Nephron (organoid): ENCODE measurements around the gene NEK8.

Source experiments
- H3K27ac Mint-ChIP-seq, 3 experiments: 2 replicates each; pipeline ENCODE4 v1.8.0; 2020; ENCODE audit warnings: mixed read lengths in 3 of 3, mild to moderate bottlenecking in 2 of 3, moderate library complexity in 1 of 3
- H3K27me3 Mint-ChIP-seq: 2 replicates; pipeline ENCODE4 v1.8.0; 2021; ENCODE audit warnings: low read depth, mild to moderate bottlenecking, moderate library complexity, mixed read lengths
- H3K36me3 Mint-ChIP-seq: 2 replicates; pipeline ENCODE4 v1.8.0; 2020; ENCODE audit warnings: low read depth, mixed read lengths
- H3K4me1 Mint-ChIP-seq: 2 replicates; pipeline ENCODE4 v1.8.0; 2020; ENCODE audit warnings: mixed read lengths
- H3K4me3 Mint-ChIP-seq, 3 experiments: 2 replicates each; pipeline ENCODE4 v1.8.0; 2020; ENCODE audit warnings: mild to moderate bottlenecking in 3 of 3, mixed read lengths in 3 of 3, moderate library complexity in 2 of 3
- H3K9me3 Mint-ChIP-seq: 2 replicates; pipeline ENCODE4 v1.8.0; 2020; ENCODE audit warnings: mixed read lengths
- TF ChIP-seq, protein P1 (sequence below), 3 experiments: fragments of 200-600 bp; sonication (generic); IDR thresholded peaks; one replicate each; pipeline ENCODE4 v1.5.0; 2021; ENCODE audit warnings: antibody characterized with exemption in 3 of 3; ENCODE audit not compliant: unreplicated experiment in 3 of 3

NEK8 gene

DNA sequence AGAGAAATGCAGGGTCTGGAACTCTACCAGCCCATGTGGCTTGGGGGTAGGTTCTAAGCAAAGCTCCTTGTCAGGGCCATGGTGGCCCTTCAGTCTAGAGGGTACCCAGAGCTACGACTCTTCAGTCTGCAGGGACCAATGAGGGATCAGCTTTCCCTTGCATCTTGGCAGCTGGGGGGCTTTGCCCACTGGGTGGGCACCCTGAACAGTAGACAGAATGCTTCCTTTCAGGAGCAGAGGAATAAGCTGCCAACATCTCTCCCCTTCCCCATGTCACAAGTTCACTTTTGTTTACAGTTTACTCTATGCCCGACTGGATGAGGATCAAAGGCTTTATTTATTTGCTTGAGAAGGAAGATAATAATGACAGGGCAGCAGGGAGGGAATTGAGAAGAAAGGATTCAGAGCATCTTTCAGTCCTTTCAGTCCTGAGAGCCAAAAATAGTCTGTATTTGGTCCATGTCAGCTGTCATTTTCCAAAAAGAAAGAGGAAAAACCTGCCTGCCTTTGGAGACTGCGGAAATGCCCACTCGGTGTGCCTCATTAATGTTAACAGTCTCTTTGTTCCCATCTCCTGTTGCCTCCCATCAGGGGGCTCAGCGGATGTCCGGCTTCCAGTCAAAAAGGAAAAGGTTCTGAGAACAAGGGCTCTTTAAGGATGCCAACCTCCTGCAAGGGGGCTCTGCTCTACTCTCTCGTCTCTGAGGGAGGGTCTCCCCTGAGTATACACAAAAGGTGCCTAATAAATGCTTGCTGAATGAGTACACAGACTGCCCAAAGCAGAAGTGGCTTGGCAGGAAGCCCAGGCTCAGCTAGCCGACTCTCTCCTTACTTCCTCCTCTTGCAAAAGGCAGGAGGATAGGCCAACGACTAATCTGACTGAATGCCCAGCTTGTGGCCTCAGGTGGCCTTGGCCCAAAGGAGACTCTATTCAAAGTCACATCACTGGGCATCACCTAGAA is 32.3 kb downstream of the NEK8 start:
- Mint-ChIP-seq H3K27me3 (no peaks in the 10 kb centered on the region), H3K27ac (peak overlapping the region in 1 of 3 experiments; percentile 46), H3K36me3 (peaks cover 54% of the 10 kb centered on the region), H3K4me3 (no peak overlapping the region), H3K9me3 (no peaks in the 10 kb centered on the region), H3K4me1 (peaks cover 5% of the 10 kb centered on the region)
- TF ChIP-seq, protein P1, sequence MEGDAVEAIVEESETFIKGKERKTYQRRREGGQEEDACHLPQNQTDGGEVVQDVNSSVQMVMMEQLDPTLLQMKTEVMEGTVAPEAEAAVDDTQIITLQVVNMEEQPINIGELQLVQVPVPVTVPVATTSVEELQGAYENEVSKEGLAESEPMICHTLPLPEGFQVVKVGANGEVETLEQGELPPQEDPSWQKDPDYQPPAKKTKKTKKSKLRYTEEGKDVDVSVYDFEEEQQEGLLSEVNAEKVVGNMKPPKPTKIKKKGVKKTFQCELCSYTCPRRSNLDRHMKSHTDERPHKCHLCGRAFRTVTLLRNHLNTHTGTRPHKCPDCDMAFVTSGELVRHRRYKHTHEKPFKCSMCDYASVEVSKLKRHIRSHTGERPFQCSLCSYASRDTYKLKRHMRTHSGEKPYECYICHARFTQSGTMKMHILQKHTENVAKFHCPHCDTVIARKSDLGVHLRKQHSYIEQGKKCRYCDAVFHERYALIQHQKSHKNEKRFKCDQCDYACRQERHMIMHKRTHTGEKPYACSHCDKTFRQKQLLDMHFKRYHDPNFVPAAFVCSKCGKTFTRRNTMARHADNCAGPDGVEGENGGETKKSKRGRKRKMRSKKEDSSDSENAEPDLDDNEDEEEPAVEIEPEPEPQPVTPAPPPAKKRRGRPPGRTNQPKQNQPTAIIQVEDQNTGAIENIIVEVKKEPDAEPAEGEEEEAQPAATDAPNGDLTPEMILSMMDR (IDR thresholded peaks at IDR 0.05; ENCODE audit: unreplicated experiment in 3 of 3), result no peak

DNA sequence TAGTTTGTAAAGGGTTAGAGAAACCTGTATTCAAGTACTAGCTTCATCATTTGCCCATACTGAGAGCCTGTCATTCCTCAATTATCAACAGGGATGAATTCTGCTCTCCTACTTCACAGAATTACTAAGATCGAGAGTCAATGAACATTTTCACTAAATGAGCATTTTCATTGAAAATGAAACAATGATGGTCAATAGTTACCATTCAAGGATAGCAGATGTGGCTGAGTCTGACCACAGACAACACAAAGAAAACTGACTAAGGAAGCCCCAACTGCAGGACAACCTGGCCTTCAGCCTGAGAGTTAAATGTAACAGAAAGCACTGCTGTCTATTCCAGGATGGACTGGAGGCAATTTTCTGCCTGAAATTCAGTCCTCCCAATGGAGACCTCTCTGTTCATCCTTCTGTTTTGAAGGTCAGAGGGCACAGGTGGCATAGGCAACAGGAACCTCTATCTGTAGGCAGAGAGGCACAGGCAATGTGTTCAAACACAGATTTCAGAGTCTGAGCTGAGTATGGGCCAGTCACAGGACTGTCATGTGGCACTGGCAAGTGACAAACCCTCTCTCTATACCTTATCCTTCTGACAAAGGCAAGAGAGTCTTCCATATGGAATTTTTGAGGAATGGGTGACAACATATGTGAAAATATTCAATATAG is 34.7 kb downstream of the NEK8 start:
- H3K4me3 Mint-ChIP-seq, result no peak overlapping the region
- H3K27me3 Mint-ChIP-seq, result no peaks in the 10 kb centered on the region
- H3K4me1 Mint-ChIP-seq, result peaks cover 5% of the 10 kb centered on the region
- H3K36me3 Mint-ChIP-seq, result peaks cover 33% of the 10 kb centered on the region
- TF ChIP-seq, protein P1 (IDR thresholded peaks at IDR 0.05; ENCODE audit: unreplicated experiment in 3 of 3), result no peak
- no peaks in the 10 kb centered on the region for H3K9me3 Mint-ChIP-seq
- no peak overlapping the region for H3K27ac Mint-ChIP-seq

DNA sequence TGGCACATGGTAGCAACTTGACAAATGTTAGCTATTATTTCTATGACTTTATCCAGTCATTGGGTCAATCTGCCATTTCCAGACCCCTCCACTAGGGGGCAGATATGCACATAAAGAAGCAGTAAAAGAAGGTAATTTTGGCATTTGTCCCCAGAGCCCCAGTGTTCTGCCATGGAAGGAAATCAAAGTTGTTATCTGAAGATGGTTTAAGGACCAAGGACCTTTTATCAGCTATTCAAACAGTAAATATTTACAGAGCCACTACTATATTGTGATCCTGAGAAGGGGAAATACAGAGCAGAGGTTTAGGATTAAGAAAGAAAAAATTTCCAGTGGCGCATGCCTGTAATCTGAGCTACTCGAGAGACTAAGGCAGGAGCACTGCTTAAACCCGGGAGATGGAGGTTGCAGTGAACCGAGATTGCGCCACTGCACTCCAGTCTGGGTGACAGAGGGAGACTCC is 35.2 kb downstream of the NEK8 start:
- Mint-ChIP-seq H3K4me1 (peaks cover 5% of the 10 kb centered on the region), H3K36me3 (peaks cover 28% of the 10 kb centered on the region), H3K27me3 (no peaks in the 10 kb centered on the region), H3K9me3 (no peaks in the 10 kb centered on the region), H3K4me3 (no peak overlapping the region), H3K27ac (peak overlapping the region in 2 of 3 experiments; percentile 41 to 54)
- TF ChIP-seq, protein P1 (IDR thresholded peaks at IDR 0.05; ENCODE audit: unreplicated experiment in 3 of 3), result peak; percentile 87 to 89 (median 88)

DNA sequence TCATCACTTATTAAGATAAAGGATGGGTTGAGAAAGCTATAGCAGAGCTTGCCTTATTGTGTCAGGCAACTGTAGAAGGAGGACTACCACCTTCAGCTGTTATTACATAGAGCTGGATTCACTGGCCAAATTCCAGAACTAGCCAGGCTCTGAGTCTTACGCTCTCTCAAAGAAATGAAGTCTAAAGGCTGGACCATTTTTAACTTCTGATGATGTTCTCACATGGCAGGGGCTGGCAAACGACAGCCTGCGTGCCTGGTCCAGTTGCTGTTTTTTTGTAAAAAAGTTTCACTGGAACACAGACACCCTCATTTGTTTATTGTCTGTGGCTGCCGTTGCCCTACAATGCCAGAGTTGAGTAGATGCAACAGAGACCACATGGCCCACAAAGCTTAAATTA is 36.5 kb downstream of the NEK8 start:
- Mint-ChIP-seq H3K27me3 (no peaks in the 10 kb centered on the region), H3K4me3 (no peak overlapping the region), H3K36me3 (peaks cover 25% of the 10 kb centered on the region), H3K4me1 (peaks cover 5% of the 10 kb centered on the region), H3K27ac (peak overlapping the region in 1 of 3 experiments; percentile 48), H3K9me3 (no peaks in the 10 kb centered on the region)
- TF ChIP-seq, protein P1 (IDR thresholded peaks at IDR 0.05; ENCODE audit: unreplicated experiment in 3 of 3), result no peak

DNA sequence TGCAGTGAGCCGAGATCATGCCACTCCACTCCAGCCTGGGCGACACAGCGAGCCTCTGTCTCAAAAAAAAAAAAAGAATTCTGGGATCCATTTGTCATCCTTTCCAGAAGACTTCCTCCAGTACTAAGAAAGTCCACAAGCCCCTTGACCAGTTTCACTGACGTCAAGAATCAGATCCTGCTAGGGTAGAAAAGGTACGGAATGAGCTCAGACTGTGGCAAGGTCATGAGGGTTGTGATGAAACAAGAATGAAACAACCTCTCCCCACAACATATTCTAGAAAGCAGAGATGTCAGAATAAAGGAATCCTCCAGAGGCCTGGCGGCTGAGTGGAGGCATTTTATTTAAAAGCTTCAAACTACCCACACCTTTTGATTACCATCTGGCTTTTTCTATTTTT is 45.1 kb downstream of the NEK8 start:
- H3K4me3 Mint-ChIP-seq, result no peak overlapping the region
- H3K27me3 Mint-ChIP-seq, result no peaks in the 10 kb centered on the region

More for the DNA sequence above, 45.1 kb downstream of the NEK8 start:
- TF ChIP-seq, protein P1 (IDR thresholded peaks at IDR 0.05; ENCODE audit: unreplicated experiment in 3 of 3), result no peak
- H3K4me1 Mint-ChIP-seq, result no peaks in the 10 kb centered on the region
- no peaks in the 10 kb centered on the region for H3K9me3 Mint-ChIP-seq
- no peak overlapping the region for H3K27ac Mint-ChIP-seq
- H3K36me3 Mint-ChIP-seq, result peaks cover 34% of the 10 kb centered on the region
